Sigmoid colon (tissue), 4 donors: ENCODE data around the gene OR10J4.

ENCODE experiments used
- EP300 ChIP-seq, 4 donors: sonication (generic); formaldehyde crosslinking; IDR thresholded peaks; one replicate each; pipeline ENCODE4 v1.6.1; 2017; ENCODE audit warnings: antibody characterized with exemption in 4 of 4
- POLR2A ChIP-seq, 2 donors: fragments of 450-650 bp; IDR thresholded peaks; one replicate each; pipeline ENCODE4 v1.6.1; 2016; ENCODE audit warnings: antibody characterized with exemption in 2 of 2, mild to moderate bottlenecking in 2 of 2, moderate library complexity in 2 of 2
- POLR2AphosphoS5 ChIP-seq, 4 donors: sonication (generic); formaldehyde crosslinking; IDR thresholded peaks; one replicate each; pipeline ENCODE4 v1.6.1; 2017; ENCODE audit warnings: antibody characterized with exemption in 4 of 4
- TF ChIP-seq, protein P1 (sequence below), 4 experiments: fragments of 450-650 bp in 3 of 4; fragments of 200-600 bp in 1 of 4; IDR thresholded peaks; one replicate each; pipeline ENCODE4 v1.5.1; 2016 to 2019; ENCODE audit warnings: antibody characterized with exemption in 4 of 4, mild to moderate bottlenecking in 3 of 4, moderate library complexity in 2 of 4

- TF ChIP-seq POLR2AphosphoS5 (IDR thresholded peaks at IDR 0.05) = no peak
- TF ChIP-seq POLR2A (IDR thresholded peaks at IDR 0.05) = no peak
- TF ChIP-seq, protein P1, sequence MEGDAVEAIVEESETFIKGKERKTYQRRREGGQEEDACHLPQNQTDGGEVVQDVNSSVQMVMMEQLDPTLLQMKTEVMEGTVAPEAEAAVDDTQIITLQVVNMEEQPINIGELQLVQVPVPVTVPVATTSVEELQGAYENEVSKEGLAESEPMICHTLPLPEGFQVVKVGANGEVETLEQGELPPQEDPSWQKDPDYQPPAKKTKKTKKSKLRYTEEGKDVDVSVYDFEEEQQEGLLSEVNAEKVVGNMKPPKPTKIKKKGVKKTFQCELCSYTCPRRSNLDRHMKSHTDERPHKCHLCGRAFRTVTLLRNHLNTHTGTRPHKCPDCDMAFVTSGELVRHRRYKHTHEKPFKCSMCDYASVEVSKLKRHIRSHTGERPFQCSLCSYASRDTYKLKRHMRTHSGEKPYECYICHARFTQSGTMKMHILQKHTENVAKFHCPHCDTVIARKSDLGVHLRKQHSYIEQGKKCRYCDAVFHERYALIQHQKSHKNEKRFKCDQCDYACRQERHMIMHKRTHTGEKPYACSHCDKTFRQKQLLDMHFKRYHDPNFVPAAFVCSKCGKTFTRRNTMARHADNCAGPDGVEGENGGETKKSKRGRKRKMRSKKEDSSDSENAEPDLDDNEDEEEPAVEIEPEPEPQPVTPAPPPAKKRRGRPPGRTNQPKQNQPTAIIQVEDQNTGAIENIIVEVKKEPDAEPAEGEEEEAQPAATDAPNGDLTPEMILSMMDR (IDR thresholded peaks at IDR 0.05) = no peak
- no peak for TF ChIP-seq EP300 (IDR thresholded peaks at IDR 0.05)
These were observed 2.7 kb upstream of the OR10J4 start for GRCh38 chr1:159429074-159429861.
